ENCODE measurements around the gene ALKBH6. TPM values are rescaled to one million over a fixed set of nuclear protein-coding genes. Genes with fewer than 3 reads are reported as not detected.
A peak's percentile ranks its signal among the peaks of the same experiment; 100 is the strongest.

The ALKBH6 gene
- 1 to 10 TPM; 6.3 to 8.3 TPM for total RNA-seq
- polyA plus RNA-seq, result 10 to 100 TPM in 1 of 2 donors, 1 to 10 TPM in 1; 9.3 to 11.8 TPM

DNA sequence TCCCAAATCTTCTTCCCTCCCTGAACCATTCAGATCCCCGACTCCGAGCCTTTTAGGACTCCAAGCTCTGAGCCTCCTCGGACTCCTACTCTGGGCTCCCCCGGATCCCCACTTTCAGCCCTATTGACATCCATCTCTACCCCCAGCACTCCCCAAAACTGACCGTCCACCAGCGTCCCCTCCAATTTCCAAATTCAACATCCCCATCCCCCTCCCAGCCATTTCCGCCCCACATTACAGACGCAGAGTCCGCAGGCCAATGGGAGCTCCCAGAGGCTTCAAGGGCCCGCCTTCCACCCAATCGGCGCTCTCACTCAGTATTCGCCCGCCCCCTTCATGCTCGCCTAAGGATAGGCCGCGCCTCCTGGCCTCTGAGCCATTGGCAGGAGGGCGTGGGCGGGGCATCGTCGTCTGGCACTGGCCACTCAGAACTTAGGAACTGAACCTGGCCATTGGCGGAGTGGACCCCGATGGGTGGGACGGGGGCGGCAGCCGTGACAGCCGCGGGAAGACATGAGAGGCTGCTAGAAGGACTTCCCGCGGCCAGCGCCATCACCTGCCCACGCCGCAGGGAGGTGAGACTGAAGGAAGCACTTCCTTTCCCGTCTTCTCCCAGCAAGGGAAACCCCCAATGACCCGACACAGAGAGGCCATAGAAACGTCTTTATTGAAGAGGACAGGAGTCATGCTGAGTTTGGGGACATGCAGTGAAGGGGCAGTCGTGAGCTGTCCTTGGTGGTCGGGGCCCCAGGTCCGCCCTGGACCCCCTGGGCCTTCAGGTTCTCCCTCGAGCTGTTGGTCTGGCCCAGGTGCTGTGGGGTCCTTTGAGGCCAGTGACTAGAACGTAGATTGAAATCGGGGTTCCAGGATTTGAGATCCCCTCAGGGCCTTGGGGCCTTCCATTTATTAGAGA, at the start of gene ALKBH6:
Gene ALKBH6, minus strand, starts transcription at position 202 of the 913 bp plus-strand sequence. CDS start 816 bp downstream, outside the sequence.
- H3K27me3 ChIP-seq (ENCODE audit: control insufficient read depth in 4 of 4, insufficient read depth in 4 of 4, low read length in 3 of 4), result no peaks in the 10 kb centered on the region
- WGBS, result 3% methylated on average over 42 of the region's 42 CpGs
- H3K4me1 ChIP-seq (ENCODE audit: control insufficient read depth in 4 of 4, insufficient read depth in 4 of 4, low read length in 3 of 4), result peaks cover 9 to 24% (median 16%) of the 10 kb centered on the region in 4 donors
- no peaks in the 10 kb centered on the region for H3K9me3 ChIP-seq (ENCODE audit: control insufficient read depth in 4 of 4, low read length in 3 of 4)
- H3K4me3 ChIP-seq (ENCODE audit: low read depth in 1 of 3, low read length in 3 of 3), result peak within 1 kb of the TSS; percentile 65 to 70 (median 69)
- H3K36me3 ChIP-seq (ENCODE audit: control insufficient read depth in 4 of 4, insufficient read depth in 3 of 4, low read depth in 1 of 4, low read length in 3 of 4), result no peaks in the 10 kb centered on the region
- peak within 1 kb of the TSS; percentile 51 to 59 for H3K27ac ChIP-seq (ENCODE audit: low read depth in 1 of 2, low read length in 2 of 2)
- peak; percentile 98 for DNase-seq (ENCODE audit: low spot score)
- peak within 1 kb of the TSS; percentile 66 to 80 for H3K9ac ChIP-seq (ENCODE audit: low read depth in 1 of 2, low read length in 2 of 2)
- TF ChIP-seq GABPA (IDR thresholded peaks at IDR 0.05 in 1 of 2, conservative IDR thresholded peaks at IDR 0.05 in 1 of 2), result peak in 1 of 2 donors; percentile 78
- peak; percentile 87 for TF ChIP-seq YY1 (IDR thresholded peaks at IDR 0.05)
- TF ChIP-seq HNF4A (conservative IDR thresholded peaks at IDR 0.05), result peak; percentile 42 to 71
- TF ChIP-seq RXRA (IDR thresholded peaks at IDR 0.05), result peak; percentile 35 to 42
- TF ChIP-seq NR2F2 (IDR thresholded peaks at IDR 0.05), result no peak
- no peak for TF ChIP-seq FOXA1 (IDR thresholded peaks at IDR 0.05)
- TF ChIP-seq, protein P1, sequence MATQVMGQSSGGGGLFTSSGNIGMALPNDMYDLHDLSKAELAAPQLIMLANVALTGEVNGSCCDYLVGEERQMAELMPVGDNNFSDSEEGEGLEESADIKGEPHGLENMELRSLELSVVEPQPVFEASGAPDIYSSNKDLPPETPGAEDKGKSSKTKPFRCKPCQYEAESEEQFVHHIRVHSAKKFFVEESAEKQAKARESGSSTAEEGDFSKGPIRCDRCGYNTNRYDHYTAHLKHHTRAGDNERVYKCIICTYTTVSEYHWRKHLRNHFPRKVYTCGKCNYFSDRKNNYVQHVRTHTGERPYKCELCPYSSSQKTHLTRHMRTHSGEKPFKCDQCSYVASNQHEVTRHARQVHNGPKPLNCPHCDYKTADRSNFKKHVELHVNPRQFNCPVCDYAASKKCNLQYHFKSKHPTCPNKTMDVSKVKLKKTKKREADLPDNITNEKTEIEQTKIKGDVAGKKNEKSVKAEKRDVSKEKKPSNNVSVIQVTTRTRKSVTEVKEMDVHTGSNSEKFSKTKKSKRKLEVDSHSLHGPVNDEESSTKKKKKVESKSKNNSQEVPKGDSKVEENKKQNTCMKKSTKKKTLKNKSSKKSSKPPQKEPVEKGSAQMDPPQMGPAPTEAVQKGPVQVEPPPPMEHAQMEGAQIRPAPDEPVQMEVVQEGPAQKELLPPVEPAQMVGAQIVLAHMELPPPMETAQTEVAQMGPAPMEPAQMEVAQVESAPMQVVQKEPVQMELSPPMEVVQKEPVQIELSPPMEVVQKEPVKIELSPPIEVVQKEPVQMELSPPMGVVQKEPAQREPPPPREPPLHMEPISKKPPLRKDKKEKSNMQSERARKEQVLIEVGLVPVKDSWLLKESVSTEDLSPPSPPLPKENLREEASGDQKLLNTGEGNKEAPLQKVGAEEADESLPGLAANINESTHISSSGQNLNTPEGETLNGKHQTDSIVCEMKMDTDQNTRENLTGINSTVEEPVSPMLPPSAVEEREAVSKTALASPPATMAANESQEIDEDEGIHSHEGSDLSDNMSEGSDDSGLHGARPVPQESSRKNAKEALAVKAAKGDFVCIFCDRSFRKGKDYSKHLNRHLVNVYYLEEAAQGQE (IDR thresholded peaks at IDR 0.05), result peak; percentile 71
- TF ChIP-seq, protein P2, sequence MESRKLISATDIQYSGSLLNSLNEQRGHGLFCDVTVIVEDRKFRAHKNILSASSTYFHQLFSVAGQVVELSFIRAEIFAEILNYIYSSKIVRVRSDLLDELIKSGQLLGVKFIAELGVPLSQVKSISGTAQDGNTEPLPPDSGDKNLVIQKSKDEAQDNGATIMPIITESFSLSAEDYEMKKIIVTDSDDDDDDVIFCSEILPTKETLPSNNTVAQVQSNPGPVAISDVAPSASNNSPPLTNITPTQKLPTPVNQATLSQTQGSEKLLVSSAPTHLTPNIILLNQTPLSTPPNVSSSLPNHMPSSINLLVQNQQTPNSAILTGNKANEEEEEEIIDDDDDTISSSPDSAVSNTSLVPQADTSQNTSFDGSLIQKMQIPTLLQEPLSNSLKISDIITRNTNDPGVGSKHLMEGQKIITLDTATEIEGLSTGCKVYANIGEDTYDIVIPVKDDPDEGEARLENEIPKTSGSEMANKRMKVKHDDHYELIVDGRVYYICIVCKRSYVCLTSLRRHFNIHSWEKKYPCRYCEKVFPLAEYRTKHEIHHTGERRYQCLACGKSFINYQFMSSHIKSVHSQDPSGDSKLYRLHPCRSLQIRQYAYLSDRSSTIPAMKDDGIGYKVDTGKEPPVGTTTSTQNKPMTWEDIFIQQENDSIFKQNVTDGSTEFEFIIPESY (IDR thresholded peaks at IDR 0.05), result no peak
- TF ChIP-seq HNF4G (IDR thresholded peaks at IDR 0.05), result peak; percentile 39
- TF ChIP-seq FOXA2 (IDR thresholded peaks at IDR 0.05), result no peak
- TF ChIP-seq, protein P3, sequence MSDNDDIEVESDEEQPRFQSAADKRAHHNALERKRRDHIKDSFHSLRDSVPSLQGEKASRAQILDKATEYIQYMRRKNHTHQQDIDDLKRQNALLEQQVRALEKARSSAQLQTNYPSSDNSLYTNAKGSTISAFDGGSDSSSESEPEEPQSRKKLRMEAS (IDR thresholded peaks at IDR 0.05), result peak; percentile 52
- TF ChIP-seq, protein P4, sequence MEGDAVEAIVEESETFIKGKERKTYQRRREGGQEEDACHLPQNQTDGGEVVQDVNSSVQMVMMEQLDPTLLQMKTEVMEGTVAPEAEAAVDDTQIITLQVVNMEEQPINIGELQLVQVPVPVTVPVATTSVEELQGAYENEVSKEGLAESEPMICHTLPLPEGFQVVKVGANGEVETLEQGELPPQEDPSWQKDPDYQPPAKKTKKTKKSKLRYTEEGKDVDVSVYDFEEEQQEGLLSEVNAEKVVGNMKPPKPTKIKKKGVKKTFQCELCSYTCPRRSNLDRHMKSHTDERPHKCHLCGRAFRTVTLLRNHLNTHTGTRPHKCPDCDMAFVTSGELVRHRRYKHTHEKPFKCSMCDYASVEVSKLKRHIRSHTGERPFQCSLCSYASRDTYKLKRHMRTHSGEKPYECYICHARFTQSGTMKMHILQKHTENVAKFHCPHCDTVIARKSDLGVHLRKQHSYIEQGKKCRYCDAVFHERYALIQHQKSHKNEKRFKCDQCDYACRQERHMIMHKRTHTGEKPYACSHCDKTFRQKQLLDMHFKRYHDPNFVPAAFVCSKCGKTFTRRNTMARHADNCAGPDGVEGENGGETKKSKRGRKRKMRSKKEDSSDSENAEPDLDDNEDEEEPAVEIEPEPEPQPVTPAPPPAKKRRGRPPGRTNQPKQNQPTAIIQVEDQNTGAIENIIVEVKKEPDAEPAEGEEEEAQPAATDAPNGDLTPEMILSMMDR (IDR thresholded peaks at IDR 0.05; ENCODE audit: low read depth, low read length, missing input control), result no peak
- TF ChIP-seq, protein P5, sequence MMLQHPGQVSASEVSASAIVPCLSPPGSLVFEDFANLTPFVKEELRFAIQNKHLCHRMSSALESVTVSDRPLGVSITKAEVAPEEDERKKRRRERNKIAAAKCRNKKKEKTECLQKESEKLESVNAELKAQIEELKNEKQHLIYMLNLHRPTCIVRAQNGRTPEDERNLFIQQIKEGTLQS (IDR thresholded peaks at IDR 0.05), result no peak
- peak; percentile 55 for TF ChIP-seq TAF1 (conservative IDR thresholded peaks at IDR 0.05)
- no peak for TF ChIP-seq JUND (IDR thresholded peaks at IDR 0.05)
- TF ChIP-seq SP1 (IDR thresholded peaks at IDR 0.05), result peak; percentile 95
- peak; percentile 22 to 45 for TF ChIP-seq RAD21 (IDR thresholded peaks at IDR 0.05)
- TF ChIP-seq EGR1 (IDR thresholded peaks at IDR 0.05; ENCODE audit: low read depth in 2 of 2), result peak; percentile 92 to 94
